CD4-positive, alpha-beta T cell (primary cell): ENCODE results near the gene SGTA. TPM values are rescaled to one million over a fixed set of nuclear protein-coding genes. Genes with fewer than 3 reads are reported as not detected.
A peak's percentile ranks its signal among the peaks of the same experiment; 100 is the strongest.

Source experiments
- ATAC-seq: fragments of 200-7000 bp; cut with Tn5 transposase; one replicate; pipeline ENCODE4 v1.10.0; 2022; ENCODE audit warnings: mild to moderate bottlenecking; ENCODE audit not compliant: poor library complexity
- CTCF ChIA-PET: fragments of 350-600 bp; sonication (Branson Sonifier 250); formaldehyde crosslinking; loops from one replicate; lab custom pipeline; 2021; ENCODE audit warnings: antibody characterized with exemption, inconsistent platforms; lab: Charles Lee
- POLR2A ChIA-PET: fragments of 350-600 bp; sonication (Branson Sonifier 250); formaldehyde crosslinking; loops from one replicate; lab custom pipeline; 2021; ENCODE audit warnings: antibody characterized with exemption, inconsistent platforms; lab: Charles Lee
- DNase-seq, 14 experiments: peaks; one replicate each; pipeline ENCODE4 v3.0.0-alpha.2; 2013 to 2020; ENCODE audit warnings: mixed read lengths in 2 of 14
- H3K27ac ChIP-seq, 2 donors: one replicate each; pipeline versions ENCODE4 v1.5.1 to v1.7.0; 2013; ENCODE audit warnings: low read length in 2 of 2, low read depth in 1 of 2, mild to moderate bottlenecking in 1 of 2
- H3K27me3 ChIP-seq, 2 experiments: 1 replicate in 1 of 2; 2 replicates in 1 of 2; pipeline versions ENCODE4 v1.6.1 to v1.7.0; 2013; ENCODE audit warnings: low read length in 2 of 2, control low read depth in 1 of 2, mild to moderate bottlenecking in 1 of 2, moderate library complexity in 1 of 2; ENCODE audit not compliant: insufficient read depth in 2 of 2, control insufficient read depth in 1 of 2
- H3K36me3 ChIP-seq: one replicate; pipeline ENCODE4 v1.6.1; 2013; ENCODE audit warnings: low read length, control low read depth; ENCODE audit not compliant: insufficient read depth
- H3K4me1 ChIP-seq: one replicate; pipeline ENCODE4 v1.6.1; 2013; ENCODE audit warnings: low read length, control low read depth; ENCODE audit not compliant: insufficient read depth
- H3K4me3 ChIP-seq: one replicate; pipeline ENCODE4 v1.5.1; 2013; ENCODE audit warnings: mild to moderate bottlenecking, low read length, moderate library complexity
- H3K9me3 ChIP-seq, 2 experiments: 1 replicate in 1 of 2; 2 replicates in 1 of 2; pipeline versions ENCODE4 v1.6.1 to v1.7.0; 2013; ENCODE audit warnings: low read length in 2 of 2, mild to moderate bottlenecking in 2 of 2, control low read depth in 1 of 2, moderate library complexity in 1 of 2; ENCODE audit not compliant: control insufficient read depth in 1 of 2, insufficient read depth in 1 of 2
- H3K27ac Mint-ChIP-seq: one replicate; pipeline ENCODE4 v1.8.0; 2020; ENCODE audit warnings: mixed read lengths
- H3K27me3 Mint-ChIP-seq: one replicate; pipeline ENCODE4 v1.8.0; 2021; ENCODE audit warnings: mixed read lengths
- H3K36me3 Mint-ChIP-seq: one replicate; pipeline ENCODE4 v1.8.0; 2021; ENCODE audit warnings: low read depth, mixed read lengths
- H3K4me1 Mint-ChIP-seq: one replicate; pipeline ENCODE4 v1.8.0; 2021; ENCODE audit warnings: low read depth, mixed read lengths
- H3K4me3 Mint-ChIP-seq: one replicate; pipeline ENCODE4 v1.8.0; 2020; ENCODE audit warnings: mild to moderate bottlenecking, mixed read lengths
- H3K9me3 Mint-ChIP-seq: one replicate; pipeline ENCODE4 v1.8.0; 2020; ENCODE audit warnings: mixed read lengths
- intact Hi-C, 2 experiments: fragments of 100-400 bp; cut with DNase I in 1 of 2; cut with micrococcal nuclease in 1 of 2; formaldehyde crosslinking; loops; one replicate each; pipeline versions ENCODE4 v1.15.1 to v1.9.0; 2023 to 2025; cut with DNase I, micrococcal nuclease
- total RNA-seq, 174 experiments: library from RNA in 2 of 174; stranded (reverse) in 2 of 174; gene quantifications; one replicate each; pipeline ENCODE4 v1.2.3 and lab custom pipeline; 2021 to 2026
- TF ChIP-seq, protein P1 (sequence below): fragments of 200-600 bp; IDR thresholded peaks from one replicate; pipeline ENCODE4 v1.8.0; 2022; ENCODE audit warnings: antibody characterized with exemption, mild to moderate bottlenecking

Gene SGTA
- total RNA-seq, 2 experiments from 2014 or later = 28.3 to 29.7 TPM

DNA sequence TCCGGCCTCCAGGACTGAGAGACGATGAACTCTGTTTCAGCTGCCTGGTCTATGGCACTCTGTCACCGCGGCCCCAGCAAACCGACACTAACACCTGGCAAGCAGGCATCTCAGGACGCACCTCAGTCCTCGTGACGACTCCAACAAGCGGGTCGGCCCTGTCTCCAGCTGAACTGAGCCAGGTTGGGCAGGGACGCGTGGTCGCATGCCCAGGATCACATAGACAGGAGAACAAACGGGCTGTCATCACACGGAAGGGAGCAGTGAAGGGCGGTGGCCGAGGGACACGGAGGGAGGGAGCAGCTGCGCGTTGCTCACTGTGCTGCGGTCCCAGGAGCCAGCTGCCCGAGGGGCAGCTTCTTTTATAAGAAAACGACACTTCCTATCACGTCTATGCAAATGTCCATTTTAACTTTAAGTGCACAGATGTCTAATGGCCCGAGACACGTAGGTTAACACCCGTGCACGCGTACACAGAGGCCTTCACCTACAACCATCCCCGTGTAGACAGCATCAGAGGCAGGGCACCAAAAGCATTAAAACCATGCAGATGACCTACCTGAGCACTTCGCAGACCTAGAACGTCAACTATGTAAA, 8.9 kb downstream of the SGTA start:
- Mint-ChIP-seq H3K4me3 (no peak overlapping the region), H3K27me3 (no peaks in the 10 kb centered on the region), H3K4me1 (peaks cover 32% of the 10 kb centered on the region), H3K27ac (peak overlapping the region; percentile 4), H3K9me3 (no peaks in the 10 kb centered on the region), H3K36me3 (peaks cover 19% of the 10 kb centered on the region)
- Histone ChIP-seq H3K4me3 (no peak overlapping the region), H3K4me1 (peaks cover 37% of the 10 kb centered on the region), H3K36me3 (peaks cover 14% of the 10 kb centered on the region), H3K9me3 (no peaks in the 10 kb centered on the region), H3K27ac (no peak overlapping the region), H3K27me3 (no peaks in the 10 kb centered on the region)
- DNase-seq (no peak), ATAC-seq (no peak)
- ChIA-PET POLR2A (no interaction called here), CTCF (no interaction called here)
- intact Hi-C loops = no loop called here
- TF ChIP-seq, protein P1, sequence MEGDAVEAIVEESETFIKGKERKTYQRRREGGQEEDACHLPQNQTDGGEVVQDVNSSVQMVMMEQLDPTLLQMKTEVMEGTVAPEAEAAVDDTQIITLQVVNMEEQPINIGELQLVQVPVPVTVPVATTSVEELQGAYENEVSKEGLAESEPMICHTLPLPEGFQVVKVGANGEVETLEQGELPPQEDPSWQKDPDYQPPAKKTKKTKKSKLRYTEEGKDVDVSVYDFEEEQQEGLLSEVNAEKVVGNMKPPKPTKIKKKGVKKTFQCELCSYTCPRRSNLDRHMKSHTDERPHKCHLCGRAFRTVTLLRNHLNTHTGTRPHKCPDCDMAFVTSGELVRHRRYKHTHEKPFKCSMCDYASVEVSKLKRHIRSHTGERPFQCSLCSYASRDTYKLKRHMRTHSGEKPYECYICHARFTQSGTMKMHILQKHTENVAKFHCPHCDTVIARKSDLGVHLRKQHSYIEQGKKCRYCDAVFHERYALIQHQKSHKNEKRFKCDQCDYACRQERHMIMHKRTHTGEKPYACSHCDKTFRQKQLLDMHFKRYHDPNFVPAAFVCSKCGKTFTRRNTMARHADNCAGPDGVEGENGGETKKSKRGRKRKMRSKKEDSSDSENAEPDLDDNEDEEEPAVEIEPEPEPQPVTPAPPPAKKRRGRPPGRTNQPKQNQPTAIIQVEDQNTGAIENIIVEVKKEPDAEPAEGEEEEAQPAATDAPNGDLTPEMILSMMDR = no peak

DNA sequence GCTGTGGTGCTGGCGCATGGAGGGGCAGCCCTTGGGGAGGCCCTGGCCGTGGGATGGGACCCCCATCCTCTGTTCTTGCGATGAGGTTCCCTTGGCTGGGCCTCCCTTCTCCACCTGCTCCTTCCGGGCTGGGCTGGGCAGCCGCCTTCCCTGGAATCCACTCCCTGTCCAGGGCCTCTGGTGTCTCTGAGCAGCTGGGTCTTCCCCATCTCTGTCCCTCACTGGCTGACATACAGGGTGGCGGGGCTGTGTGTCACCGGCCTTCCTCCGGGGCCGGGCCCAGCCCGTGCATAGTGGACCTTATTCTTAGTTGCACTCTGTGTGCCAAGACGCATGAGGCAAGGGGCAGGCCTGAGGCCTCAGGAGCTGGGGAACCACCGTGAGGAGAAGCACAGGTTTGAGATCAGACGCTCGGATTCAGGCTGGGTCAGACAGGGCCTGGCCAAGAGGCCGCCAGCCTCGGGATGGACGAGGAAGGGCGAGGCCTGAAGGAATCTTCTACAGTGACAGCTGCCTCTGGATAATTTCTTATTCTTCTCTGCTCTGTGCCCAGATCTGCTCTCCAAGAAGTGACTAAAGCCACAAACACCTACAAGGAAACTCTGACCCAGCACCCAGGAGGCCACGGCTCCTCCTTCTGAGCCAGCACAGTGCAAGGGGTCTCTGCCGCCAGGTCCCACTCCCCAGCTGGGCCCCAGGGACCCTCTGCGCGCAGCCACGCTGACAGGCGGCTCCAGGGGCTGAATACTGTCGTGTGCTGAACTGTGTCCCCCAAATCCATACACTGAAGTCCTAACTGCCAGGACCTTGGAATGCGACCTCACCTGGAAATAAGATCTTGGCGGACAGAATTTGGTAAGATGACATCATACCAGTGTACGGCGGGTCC, 11.0 kb downstream of the SGTA start:
- Mint-ChIP-seq H3K27me3 (no peaks in the 10 kb centered on the region), H3K36me3 (peaks cover 13% of the 10 kb centered on the region), H3K27ac (no peak overlapping the region), H3K4me3 (no peak overlapping the region), H3K4me1 (peaks cover 26% of the 10 kb centered on the region), H3K9me3 (no peaks in the 10 kb centered on the region)
- TF ChIP-seq, protein P1 = no peak
- Histone ChIP-seq H3K4me3 (no peak overlapping the region), H3K27me3 (no peaks in the 10 kb centered on the region), H3K27ac (no peak overlapping the region), H3K4me1 (peaks cover 37% of the 10 kb centered on the region), H3K36me3 (peaks cover 29% of the 10 kb centered on the region), H3K9me3 (no peaks in the 10 kb centered on the region)
- ChIA-PET POLR2A (no interaction called here), CTCF (no interaction called here)
- intact Hi-C loops = no loop called here
- ATAC-seq (no peak), DNase-seq (no peak)

DNA sequence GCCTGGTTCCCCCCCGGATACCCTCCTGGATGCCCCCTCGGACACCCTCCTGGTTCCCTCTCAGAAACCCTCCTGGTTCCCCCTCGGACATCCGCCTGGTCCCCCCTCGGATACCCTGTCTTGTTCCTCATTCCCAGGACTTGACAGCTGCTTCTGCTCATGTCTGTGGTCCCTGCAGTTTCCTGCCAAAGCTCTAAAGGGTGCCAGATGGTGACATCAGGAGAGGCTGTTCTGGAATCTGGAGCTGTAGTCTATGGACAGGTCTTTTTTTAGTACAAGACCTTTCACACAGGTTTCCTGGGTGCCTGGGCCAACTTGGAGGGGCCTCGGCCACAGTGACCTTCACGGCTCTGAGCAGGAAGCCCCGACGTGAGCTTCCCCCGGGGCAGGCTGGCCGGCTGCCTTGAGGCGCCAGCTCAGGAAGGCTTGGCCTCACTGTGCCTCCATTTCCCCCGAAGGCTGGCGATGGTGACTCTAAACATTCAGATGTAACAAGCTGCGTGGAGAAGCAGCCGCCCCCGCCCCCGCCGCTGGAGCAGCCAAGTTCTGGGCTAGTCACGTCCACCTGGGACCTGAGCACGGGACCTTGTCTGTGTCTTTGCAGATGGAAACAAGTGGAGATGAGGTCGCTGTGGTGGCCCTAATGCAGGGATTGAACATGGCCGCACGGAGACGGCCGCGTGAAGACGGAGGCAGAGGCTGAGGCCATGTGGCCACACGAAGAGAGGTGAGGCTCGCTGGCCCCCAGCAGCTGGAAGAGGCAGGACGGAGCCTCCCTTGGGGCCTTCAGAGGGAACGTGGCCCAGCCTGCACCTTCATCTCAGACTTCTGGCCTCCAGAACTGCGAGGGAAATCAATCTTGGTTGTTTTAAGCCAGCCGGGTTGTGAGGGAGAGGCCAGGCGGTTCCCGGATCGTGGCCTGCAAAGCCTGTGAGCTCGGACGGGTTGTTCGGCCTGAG, 12.7 kb downstream of the SGTA start:
- ChIA-PET CTCF (no interaction called here), POLR2A (no interaction called here)
- Mint-ChIP-seq H3K9me3 (no peaks in the 10 kb centered on the region), H3K4me3 (no peak overlapping the region), H3K4me1 (peaks cover 14% of the 10 kb centered on the region), H3K27me3 (no peaks in the 10 kb centered on the region), H3K27ac (no peak overlapping the region), H3K36me3 (peaks cover 7% of the 10 kb centered on the region)
- ATAC-seq (no peak), DNase-seq (no peak)
- no peak overlapping the region for H3K4me3 ChIP-seq
- no peaks in the 10 kb centered on the region for H3K9me3 ChIP-seq
- intact Hi-C loops = no loop called here
- H3K4me1 ChIP-seq = peaks cover 24% of the 10 kb centered on the region
- H3K27me3 ChIP-seq = no peaks in the 10 kb centered on the region
- H3K27ac ChIP-seq = no peak overlapping the region
- H3K36me3 ChIP-seq = peaks cover 45% of the 10 kb centered on the region
- TF ChIP-seq, protein P1 = no peak
